Hepatocyte (in vitro differentiated cells): Measurements from ENCODE around the gene SH3TC2.

Experiments used
- CTCF ChIP-seq: fragments of 200-600 bp; sonication (generic); IDR thresholded peaks from 2 replicates; pipeline ENCODE4 v1.5.1; 2016; ENCODE audit warnings: antibody characterized with exemption, mild to moderate bottlenecking; ENCODE audit not compliant: poor library complexity
- EZH2 ChIP-seq: fragments of 200-600 bp; sonication (generic); IDR thresholded peaks from 2 replicates; pipeline ENCODE4 v1.6.1; 2016; ENCODE audit warnings: antibody characterized with exemption, mild to moderate bottlenecking, borderline replicate concordance

GRCh38 chr5:149006426-149006825, 56.4 kb downstream of the SH3TC2 start:
- TF ChIP-seq EZH2 (no peak), CTCF (no peak)
